Neural progenitor cell (in vitro differentiated cells): ENCODE measurements around the gene F11R.

Source experiments
- EZH2 ChIP-seq: fragments of 200-600 bp; sonication (generic); IDR thresholded peaks from 2 replicates; pipeline ENCODE4 v1.6.1; 2017; ENCODE audit warnings: antibody characterized with exemption, mild to moderate bottlenecking, moderate library complexity
- EZH2phosphoT487 ChIP-seq: fragments of 200-600 bp; sonication (generic); IDR thresholded peaks from 2 replicates; pipeline ENCODE4 v1.6.1; 2017; ENCODE audit warnings: antibody characterized with exemption
- TF ChIP-seq, protein P1 (sequence below): fragments of 200-600 bp; sonication (generic); IDR thresholded peaks from 2 replicates; pipeline ENCODE4 v1.5.1; 2017; ENCODE audit warnings: antibody characterized with exemption, mild to moderate bottlenecking

DNA sequence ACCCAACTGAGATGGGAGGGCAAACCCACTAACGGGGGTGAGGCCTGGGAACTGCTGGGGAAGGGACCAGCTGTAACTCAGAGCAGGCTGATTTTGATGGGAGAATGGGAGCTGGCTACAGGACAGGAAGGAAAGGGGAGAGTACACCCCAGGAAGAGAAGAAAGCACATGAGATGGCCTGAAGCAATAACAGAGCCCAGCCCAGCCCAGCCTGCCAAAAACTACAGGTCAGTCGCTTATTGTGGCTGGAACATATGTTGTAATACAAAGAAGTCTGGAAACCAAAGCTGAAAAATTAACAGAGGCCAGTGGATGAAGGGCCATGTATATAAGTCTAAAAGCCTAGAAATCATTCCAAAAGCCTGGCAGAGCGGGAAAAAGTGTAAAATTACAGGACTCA, 67.9 kb downstream of the F11R start:
- TF ChIP-seq, protein P1, sequence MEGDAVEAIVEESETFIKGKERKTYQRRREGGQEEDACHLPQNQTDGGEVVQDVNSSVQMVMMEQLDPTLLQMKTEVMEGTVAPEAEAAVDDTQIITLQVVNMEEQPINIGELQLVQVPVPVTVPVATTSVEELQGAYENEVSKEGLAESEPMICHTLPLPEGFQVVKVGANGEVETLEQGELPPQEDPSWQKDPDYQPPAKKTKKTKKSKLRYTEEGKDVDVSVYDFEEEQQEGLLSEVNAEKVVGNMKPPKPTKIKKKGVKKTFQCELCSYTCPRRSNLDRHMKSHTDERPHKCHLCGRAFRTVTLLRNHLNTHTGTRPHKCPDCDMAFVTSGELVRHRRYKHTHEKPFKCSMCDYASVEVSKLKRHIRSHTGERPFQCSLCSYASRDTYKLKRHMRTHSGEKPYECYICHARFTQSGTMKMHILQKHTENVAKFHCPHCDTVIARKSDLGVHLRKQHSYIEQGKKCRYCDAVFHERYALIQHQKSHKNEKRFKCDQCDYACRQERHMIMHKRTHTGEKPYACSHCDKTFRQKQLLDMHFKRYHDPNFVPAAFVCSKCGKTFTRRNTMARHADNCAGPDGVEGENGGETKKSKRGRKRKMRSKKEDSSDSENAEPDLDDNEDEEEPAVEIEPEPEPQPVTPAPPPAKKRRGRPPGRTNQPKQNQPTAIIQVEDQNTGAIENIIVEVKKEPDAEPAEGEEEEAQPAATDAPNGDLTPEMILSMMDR: no peak
- no peak for TF ChIP-seq EZH2
- no peak for TF ChIP-seq EZH2phosphoT487
